ENCODE measurements around the gene C17orf107.
"Not testable (repeated sequence)": the region's sequence is repeated elsewhere in the genome, so short reads cannot be mapped to it uniquely, and the experiment has no call there.

Gene C17orf107

GRCh38 chr17:4899341-4900230, at the start of gene C17orf107:
C17orf107 (plus strand) TSS chr17:4899536; CDS start chr17:4899763, 227 bp downstream.
- DNase-seq = no peak

- DNase-seq = no peak
Measured at GRCh38 chr17:4850246-4850645, 49.1 kb upstream of the C17orf107 start.

DNA sequence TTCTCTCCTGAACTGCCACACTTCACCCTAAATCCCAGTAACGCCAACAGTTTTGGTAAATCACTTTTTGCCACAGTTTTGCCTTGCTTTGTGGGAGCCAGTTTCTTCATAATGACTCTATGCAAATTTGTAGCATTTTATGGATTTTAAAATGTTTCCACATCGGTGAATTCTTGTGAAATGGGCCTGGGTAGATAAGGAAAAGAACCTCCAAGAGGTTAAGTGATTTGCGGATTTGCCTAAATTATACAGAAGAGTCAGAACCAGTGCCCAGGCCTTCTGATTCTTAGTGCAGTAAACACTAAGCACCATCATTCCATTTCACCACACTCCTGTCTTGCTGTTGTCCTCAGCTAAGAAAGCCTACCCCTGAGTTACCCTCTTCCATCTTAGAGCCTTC, 48.3 kb upstream of the C17orf107 start:
- DNase-seq = no peak

DNA sequence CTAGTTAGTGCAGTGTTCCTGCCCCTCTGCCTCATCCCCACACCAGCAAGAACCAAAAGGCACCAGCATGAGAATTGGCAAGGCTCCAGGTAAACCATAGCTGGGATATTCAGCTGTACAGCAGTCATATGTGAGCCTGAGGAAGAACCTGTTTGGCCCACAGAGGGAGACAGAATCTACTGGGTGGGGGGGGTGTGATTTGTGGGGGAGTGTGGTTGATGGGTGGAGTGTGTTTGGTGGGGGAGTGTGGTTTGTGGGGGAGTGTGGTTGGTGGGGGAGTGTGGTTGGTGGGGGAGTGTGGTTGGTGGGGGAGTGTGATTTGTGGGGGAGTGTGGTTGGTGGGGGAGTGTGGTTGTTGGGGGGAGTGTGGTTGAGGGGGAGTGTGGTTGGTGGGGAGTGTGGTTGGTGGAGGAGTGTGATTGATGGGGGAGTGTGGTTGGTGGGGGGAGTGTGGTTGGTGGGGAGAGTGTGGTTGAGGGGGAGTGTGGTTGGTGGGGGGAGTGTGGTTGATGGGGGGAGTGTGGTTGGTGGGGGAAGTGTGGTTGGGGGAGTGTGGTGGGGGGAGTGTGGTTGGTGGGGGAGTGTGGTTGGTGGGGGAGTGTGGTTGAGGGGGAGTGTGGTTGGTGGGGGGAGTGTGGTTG, 46.6 kb upstream of the C17orf107 start:
- no peak for DNase-seq

GRCh38 chr17:4853208-4853671, 46.1 kb upstream of the C17orf107 start:
- no peak for DNase-seq

DNA sequence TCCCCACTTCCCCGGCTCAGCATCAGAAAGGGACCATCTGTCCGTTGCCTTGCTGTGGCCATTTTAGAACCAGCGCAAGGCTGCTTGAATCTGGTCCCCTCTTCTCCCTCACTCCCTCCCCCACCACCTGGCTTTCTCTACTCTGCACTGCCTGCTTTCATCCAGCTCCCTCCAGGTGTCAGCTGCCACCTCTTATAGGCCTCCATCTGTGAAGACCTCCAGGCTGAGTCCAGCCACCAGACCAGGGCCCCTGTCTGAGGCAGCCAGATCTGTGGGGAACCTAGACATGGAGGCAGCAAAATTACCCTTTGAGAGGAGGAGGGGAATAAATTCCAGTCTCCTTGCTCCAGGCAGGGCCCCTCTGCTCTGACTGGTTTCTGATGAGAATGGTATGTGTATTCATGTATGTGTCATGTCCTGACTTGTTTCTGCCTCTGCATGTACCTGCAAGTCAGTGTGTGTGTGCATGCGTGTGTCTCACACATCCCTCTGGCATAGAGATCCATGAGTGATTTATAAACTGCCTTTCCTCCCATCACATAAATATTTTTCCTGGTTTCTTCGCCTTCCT, 45.1 kb upstream of the C17orf107 start:
- no peak for DNase-seq

DNA sequence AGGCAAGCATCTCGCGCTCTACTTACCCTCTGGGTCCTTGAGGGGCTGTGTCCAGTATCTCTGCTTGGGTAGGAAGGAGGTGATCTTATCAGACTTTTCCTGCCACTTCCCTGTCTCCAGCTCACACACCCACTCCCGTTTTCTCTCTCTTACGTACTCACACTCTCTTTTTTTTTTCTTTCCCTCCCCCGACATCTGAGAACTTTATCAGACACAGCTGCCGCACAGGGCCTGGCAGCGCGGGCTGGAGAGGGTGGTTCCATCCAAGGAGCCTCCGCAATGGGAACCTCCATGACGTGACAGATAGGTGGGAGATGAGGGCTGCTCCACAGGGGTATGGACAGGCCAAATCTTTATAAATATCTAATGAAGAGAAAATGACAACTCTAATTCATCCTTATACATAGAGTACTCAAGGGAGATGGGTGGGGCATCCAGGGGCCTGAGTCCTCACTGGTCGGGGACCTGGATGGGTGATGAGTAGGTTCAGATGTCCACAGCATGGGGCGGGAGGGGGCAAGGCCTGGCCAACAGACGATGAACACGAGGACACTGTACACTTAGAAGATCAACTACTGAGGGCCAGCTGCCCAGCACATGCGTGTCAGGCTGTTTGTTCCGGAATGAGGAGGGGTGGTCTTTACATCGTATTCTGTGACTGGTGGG, 42.9 kb upstream of the C17orf107 start:
- DNase-seq = no peak

DNA sequence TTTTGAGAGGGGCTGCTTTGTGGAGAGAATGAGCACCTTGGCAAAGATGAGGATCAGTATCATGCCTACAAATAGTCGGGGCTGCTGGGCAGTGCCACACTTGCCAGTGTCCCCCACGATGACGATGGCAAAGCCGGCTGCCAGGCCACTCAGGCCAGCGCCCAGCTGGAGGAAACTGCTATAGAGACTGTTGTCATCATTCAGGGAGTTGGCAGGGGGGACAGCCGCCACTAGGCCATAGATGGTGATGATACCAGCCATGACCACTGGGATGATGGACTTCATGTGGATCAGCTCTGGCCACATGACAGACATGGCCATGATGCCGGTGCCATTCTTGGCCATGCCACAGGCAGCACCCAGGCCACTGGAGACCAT, 42.4 kb upstream of the C17orf107 start:
- no peak for DNase-seq

- not testable (repeated sequence) for DNase-seq
Measured at GRCh38 chr17:4857347-4857746, 42.0 kb upstream of the C17orf107 start.

- DNase-seq = no peak
Measured at GRCh38 chr17:4858068-4858881, 41.1 kb upstream of the C17orf107 start.

DNA sequence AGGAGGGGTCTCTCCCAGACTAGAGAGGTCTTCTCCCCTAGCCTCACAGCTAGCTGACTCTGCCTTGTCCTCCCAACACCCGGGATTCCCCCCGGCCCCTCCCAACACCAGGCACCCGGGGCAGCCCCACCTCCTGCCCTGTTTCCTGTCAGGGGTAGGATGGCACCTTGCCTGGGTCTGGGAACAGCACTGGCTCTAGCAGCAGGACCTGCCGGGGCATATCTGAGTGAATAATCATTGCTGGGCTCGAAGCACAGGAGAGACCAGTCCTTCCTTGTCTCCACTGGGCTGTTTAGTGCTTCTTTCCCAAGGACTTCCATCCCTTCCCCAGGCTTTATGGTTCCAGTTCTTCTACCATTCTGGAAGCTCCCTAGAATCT, 40.5 kb upstream of the C17orf107 start:
- DNase-seq = no peak

DNA sequence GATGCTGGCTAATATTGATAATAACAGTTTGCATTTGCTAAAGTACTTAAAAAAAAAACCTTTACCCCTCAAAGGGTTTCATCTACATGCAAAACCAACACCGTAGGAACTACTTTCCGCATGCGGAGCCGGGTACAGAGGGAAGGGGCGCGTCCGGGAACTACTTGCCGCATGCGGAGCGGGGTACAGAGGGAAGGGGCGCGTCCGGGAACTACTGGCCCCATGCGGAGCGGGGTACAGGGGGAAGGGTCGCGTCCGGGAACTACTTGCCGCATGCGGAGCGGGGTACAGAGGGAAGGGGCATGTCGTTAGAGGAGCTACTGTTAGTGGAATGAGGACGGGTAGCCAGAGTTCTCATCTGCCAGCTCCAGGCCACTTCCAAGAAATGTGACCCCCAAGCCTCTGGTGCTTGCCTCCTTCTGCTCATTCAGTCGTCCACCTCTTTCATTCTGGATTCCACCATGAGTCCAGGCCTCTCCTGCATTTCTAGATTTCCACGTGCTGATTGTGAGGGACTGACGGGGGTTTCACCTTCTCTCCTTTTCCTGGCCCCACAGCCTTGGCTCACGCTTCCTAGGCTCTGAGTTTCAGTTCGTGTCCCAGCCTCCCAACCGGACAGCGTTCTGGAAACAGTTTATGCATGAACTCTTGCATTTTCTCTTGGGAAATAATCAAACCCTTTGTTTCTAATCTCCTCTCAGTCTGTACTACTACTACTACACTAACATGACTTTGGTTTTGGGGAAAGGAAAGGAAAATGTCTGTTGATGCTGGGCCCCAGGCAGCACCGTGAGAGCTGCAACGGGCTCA, 39.3 kb upstream of the C17orf107 start:
- DNase-seq = no peak

GRCh38 chr17:4860651-4861050, 38.7 kb upstream of the C17orf107 start:
- no peak for DNase-seq

DNA sequence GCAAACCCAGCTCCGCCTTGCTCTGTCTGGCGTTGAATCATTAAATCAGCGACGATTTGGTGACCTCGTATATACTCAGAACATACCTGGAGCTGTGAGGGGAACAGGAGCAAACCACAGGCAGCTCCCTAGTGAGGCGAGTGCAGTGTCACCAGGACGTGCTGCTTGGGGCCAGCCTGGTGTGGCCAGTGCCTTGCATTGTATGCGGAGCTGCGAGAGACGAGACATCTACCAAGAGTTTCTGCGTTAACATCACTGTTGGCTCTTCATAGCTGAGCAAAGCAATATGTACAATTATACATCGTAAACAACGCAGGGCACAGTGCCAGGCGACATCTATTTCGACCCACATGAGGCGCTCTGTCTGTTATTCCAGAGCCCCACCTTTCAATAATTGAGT, 38.3 kb upstream of the C17orf107 start:
- no peak for DNase-seq

- no peak for DNase-seq
Measured at GRCh38 chr17:4862720-4863119, 36.6 kb upstream of the C17orf107 start.

- no peak for DNase-seq
Measured at GRCh38 chr17:4863321-4863720, 36.0 kb upstream of the C17orf107 start.

GRCh38 chr17:4867535-4867934, 31.8 kb upstream of the C17orf107 start:
- not testable (repeated sequence) for DNase-seq

DNA sequence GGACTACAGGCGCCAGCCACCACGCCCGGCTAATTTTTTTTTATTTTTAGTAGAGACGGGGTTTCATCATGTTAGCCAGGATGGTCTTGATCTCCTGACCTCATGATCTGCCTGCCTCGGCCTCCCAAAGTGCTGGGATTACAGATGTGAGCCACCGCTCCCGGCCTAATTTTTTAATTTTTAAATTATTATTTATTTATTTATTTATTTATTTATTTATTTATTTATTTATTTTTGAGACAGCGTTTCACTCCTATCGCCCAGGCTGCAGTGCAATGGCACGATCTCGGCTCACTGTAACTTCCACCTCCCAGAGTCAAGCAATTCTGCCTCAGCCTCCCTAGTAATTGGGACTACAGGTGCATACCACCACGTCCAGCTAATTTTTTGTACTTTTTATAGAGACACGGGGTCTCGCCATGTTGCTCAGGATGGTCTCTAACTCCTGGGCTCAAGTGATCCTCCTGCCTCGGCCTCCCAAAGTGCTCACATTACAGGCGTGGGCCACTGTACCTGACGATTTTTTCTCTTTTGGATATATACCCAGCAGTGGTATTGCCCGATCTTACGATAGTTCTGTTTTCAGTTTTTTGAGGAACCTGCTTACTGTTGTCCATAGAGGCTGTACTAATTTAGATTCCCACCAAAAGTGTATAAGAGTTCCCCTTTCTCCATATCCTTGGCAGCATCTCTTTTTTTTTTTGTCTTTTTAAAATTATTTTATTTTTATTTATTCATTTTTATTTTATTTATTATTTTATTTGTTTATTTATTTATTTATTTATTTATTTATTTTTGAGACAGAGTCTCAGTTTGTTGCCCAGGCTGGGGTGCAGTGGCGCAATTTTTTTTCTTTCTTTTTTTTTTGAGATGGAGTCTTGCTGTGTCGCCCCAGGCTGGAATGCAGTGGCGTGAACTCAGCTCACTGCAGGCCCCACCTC, 30.0 kb upstream of the C17orf107 start:
- not testable (repeated sequence) for DNase-seq

DNA sequence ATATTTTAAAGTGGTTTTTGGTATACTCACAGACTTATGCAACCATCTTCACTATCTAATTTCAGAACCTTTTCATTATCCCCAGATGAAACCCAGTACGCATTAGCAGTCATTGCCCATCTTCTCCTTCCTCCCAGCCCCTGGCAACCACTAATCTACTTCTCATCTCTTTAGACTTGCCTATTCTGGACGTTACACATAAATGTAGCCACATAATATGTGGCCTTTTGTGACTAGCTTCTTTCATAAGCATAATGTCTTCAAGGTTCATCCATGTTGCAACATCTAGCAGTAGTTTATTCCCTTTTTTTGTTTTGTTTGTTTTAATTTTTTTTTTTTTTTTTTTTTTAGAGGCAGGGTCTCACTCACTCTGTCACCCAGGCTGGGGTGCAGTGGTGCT, 28.5 kb upstream of the C17orf107 start:
- no peak for DNase-seq

GRCh38 chr17:4872786-4873185, 26.6 kb upstream of the C17orf107 start:
- peak; percentile 4 for DNase-seq

Measured in GDM1 (cell line).